GM12801 (cell line): ENCODE measurements around the gene PPP1R9A.

Experiments
- TF ChIP-seq, protein P1 (sequence below): IDR thresholded peaks from one replicate; pipeline ENCODE4 v1.5.1; 2011; ENCODE audit warnings: control low read depth; ENCODE audit not compliant: insufficient read length; ENCODE audit errors: extremely low read depth

The PPP1R9A gene

DNA sequence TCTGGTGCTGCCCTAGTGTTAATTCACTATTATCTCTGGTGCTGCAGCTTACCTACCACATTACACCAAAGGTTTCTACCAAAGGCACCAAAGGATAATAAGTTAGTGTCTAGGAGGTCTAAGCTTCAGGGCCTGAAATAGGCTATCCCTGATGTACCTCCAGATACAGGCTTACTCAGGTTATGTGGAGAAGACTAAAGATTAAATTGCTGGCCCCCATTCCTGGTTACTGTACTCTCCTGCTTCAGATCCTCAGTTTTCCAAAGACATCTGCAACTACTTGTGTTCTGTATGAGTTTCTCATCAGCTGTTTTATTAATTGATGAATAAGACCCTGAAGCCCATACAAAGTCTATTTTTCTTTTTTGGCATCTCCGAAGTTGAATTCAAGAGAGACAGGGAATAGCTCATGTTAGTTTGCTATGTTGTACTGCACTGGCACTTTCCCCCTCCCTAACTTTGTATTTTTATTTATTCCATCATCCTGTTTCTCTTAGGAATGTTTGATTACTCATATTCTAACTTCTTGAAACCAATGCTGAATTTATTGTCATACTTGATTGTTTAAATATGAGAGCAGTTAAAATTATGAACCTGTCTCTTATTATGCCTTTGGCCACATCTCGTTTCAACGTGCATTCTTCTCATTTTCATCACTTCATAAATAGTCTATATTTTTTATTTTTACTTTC, 331.0 kb downstream of the PPP1R9A start:
- TF ChIP-seq, protein P1, sequence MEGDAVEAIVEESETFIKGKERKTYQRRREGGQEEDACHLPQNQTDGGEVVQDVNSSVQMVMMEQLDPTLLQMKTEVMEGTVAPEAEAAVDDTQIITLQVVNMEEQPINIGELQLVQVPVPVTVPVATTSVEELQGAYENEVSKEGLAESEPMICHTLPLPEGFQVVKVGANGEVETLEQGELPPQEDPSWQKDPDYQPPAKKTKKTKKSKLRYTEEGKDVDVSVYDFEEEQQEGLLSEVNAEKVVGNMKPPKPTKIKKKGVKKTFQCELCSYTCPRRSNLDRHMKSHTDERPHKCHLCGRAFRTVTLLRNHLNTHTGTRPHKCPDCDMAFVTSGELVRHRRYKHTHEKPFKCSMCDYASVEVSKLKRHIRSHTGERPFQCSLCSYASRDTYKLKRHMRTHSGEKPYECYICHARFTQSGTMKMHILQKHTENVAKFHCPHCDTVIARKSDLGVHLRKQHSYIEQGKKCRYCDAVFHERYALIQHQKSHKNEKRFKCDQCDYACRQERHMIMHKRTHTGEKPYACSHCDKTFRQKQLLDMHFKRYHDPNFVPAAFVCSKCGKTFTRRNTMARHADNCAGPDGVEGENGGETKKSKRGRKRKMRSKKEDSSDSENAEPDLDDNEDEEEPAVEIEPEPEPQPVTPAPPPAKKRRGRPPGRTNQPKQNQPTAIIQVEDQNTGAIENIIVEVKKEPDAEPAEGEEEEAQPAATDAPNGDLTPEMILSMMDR = no peak

DNA sequence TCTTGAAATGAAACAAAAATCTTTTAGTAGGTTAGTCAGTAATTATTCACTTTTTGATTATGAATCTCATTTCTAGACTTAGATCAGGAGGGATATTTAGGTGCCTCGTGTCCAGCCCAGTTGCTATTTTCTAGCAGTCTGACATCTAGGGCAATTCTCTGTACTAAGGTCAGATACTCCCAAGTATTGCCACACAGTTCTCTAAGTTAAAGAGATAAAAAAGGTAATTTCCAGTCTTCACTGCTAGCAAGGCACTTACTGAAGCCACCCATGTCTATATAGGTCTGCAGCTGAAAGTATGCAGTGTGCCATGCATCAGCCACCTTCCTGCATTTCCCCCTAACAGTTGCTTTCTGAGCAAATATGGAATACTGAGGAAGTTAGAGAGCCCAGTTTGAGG, 333.5 kb downstream of the PPP1R9A start:
- TF ChIP-seq, protein P1 = no peak

DNA sequence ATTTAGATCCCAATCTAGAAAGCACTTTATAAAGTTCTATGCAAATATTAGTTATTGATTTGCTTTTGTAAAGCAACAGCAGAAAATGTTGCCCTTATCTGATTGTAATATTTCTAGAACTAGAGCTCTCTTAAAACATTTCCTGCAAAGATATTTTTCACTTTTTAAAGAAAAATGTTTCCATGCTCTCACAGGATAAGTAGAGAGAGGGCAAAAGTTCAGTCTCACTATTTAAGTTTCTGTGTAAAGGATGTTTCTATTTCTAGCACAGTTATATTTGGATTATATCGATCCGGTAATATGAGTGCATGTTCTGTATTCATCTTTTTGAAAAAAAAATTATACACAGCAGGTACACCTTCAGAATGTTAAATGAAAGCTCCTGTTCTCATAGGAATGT, 334.9 kb downstream of the PPP1R9A start:
- TF ChIP-seq, protein P1 = no peak

DNA sequence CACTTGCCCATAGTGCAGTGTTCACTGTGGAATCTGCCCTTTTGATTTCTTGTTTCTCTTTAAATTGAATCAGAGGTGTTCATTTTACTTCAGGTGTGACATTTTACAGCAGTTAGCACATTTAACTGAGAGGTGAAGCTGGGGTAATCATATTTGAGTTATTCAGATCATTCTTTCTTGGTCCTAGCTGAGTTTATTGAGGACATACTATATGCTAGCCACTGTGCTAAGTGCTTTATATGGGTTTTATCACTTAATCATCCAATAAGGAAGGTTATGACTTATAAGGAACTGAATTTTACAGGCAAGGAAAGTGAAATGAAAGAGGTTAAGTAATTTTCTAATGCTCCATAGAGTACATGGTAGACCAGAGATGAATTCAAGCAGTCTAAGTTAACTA, 337.2 kb downstream of the PPP1R9A start:
- TF ChIP-seq, protein P1 = no peak

DNA sequence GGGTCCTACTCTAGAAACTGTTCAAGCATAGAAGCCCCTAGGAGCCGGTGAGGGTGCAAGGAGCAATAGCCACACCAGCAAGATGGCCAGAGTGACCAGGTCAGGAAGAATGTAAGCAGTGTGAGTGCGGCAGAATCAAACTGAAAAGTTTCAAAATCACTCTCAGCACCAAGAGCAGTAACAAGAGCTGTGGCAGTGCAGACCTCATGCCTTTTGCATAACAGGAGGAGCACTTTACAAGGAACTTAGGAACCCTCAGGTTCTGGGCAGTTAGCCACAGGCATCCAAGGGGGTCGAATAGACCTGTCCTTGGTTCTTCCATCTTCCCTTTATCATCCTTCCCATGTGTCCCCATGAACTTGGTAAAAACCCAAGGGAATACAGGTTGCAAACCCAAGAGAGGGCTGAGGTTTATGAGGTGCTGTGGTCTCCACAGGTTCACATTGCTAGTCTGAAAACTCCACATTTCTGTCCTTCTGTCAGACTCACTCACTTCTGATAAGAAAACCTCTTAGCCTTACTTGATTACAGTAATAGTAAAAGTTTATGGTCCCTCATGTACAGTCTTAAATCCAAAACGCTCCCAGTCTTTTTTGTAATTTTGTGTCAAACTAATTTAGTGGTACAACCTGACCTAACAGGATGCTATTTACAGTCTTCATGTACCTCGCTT, 338.6 kb downstream of the PPP1R9A start:
- TF ChIP-seq, protein P1 = no peak

DNA sequence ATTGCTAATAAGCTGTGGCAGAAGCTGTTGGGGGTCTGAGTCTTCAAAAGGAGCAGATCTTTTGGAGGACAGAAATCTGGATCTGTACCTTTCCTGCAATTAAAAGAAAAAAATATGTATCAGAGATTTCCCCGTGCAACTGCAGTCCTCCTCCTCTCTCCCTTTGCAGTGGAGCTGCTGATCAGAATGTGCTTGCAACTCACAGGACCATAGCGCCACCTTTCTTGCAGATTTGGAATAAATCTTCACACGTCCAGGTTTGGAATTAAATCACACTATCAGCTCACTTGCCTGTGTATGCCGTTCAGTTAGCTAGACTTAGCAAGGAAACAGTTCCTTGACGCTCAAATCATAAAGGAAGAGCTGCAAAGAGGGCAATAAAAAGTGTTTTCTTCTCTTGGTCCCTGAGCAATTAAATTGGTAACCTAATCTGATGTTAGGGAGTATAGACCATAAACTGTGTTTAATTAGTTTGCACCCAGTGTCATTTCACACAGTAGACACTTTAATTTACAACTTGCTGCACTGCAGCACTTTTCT, 339.5 kb downstream of the PPP1R9A start:
- TF ChIP-seq, protein P1 = no peak

DNA sequence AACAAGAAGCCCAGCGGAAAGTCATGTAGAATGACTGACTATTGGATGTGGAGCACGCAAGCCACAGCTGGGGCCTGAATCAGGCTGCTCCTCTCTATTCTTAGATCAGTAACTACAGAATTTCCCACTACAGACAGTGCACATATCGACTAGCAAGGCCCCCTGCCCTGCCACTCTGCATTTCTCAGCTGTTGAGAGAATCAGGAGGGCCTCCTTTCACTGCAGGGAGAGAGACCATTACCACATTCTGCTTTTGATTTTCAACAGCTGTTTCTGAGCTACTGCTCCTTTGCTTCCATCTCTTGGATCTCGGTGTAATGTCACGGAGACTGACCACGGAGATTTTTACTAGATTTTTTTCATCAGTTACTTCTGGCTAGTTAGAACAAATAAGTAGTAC, 343.2 kb downstream of the PPP1R9A start:
- TF ChIP-seq, protein P1 = no peak
